IMR-90 (cell line): Measurements from ENCODE around the gene LCE1E. TPM values are rescaled to one million over a fixed set of nuclear protein-coding genes. Genes with fewer than 3 reads are reported as not detected.

ENCODE experiments used
- ATAC-seq: fragments of 200-7000 bp; cut with Tn5 transposase; 2 replicates; pipeline ENCODE4 v1.9.1; 2020; ENCODE audit warnings: low read depth, mild to moderate bottlenecking, moderate library complexity
- BruUV-seq: library from RNA; stranded (reverse); fragments of 400-500 nt; replicated peaks from 2 replicates; lab custom pipeline; 2021; lab: Mats Ljungman, UMichigan
- CTCF ChIA-PET: fragments of 300-600 bp; formaldehyde crosslinking; extraction: SDS; loops from one replicate; lab custom pipeline; 2021; ENCODE audit warnings: antibody characterized with exemption; lab: Yijun Ruan, JAX
- POLR2A ChIA-PET: fragments of 300-600 bp; sonication (Branson Sonifier 250); formaldehyde crosslinking; loops from one replicate; lab custom pipeline; 2022; ENCODE audit warnings: antibody characterized with exemption; ENCODE audit not compliant: unreplicated experiment; lab: Charles Lee
- DNase-seq: peaks from one replicate; pipeline ENCODE4 v3.0.0; 2013
- H2AFZ ChIP-seq: replicated peaks from 2 replicates; pipeline ENCODE3; 2013; ENCODE audit warnings: low read length, mild to moderate bottlenecking; ENCODE audit not compliant: poor library complexity
- H2AK5ac ChIP-seq: 2 replicates; pipeline ENCODE4 v1.6.1; 2013; ENCODE audit warnings: low read depth, low read length, inconsistent platforms
- H2AK9ac ChIP-seq: replicated peaks from 2 replicates; pipeline ENCODE3; 2013; ENCODE audit warnings: mild to moderate bottlenecking, low read depth, low read length, moderate library complexity; ENCODE audit not compliant: poor library complexity
- H2BK120ac ChIP-seq: 2 replicates; pipeline ENCODE4 v1.6.1; 2013; ENCODE audit warnings: low read depth, low read length, inconsistent platforms
- H2BK15ac ChIP-seq: 3 replicates; pipeline ENCODE4 v1.6.1; 2013; ENCODE audit warnings: low read depth, low read length, inconsistent platforms
- H2BK20ac ChIP-seq: 2 replicates; pipeline ENCODE4 v1.6.1; 2013; ENCODE audit warnings: low read depth, mild to moderate bottlenecking, inconsistent platforms, low read length, moderate library complexity
- H2BK5ac ChIP-seq: 2 replicates; pipeline ENCODE4 v1.6.1; 2013; ENCODE audit warnings: mild to moderate bottlenecking, low read depth, low read length, inconsistent platforms; ENCODE audit not compliant: poor library complexity, severe bottlenecking
- H3K14ac ChIP-seq: replicated peaks from 2 replicates; pipeline ENCODE4 v1.6.1; 2013; ENCODE audit warnings: low read depth, low read length, inconsistent platforms
- H3K18ac ChIP-seq: 2 replicates; pipeline ENCODE4 v1.6.1; 2013; ENCODE audit warnings: low read depth, low read length, control low read depth
- H3K23ac ChIP-seq: 2 replicates; pipeline ENCODE4 v1.6.1; 2013; ENCODE audit warnings: low read depth, low read length, inconsistent platforms
- H3K27ac ChIP-seq: 2 replicates; pipeline ENCODE4 v1.5.1; 2013; ENCODE audit warnings: mild to moderate bottlenecking, control low read depth, low read length; ENCODE audit not compliant: insufficient read depth
- H3K27me3 ChIP-seq: 2 replicates; pipeline ENCODE4 v1.6.1; 2013; ENCODE audit warnings: low read length; ENCODE audit not compliant: control insufficient read depth, insufficient read depth
- H3K36me3 ChIP-seq: 2 replicates; pipeline ENCODE4 v1.6.1; 2013; ENCODE audit warnings: low read length, mixed read lengths; ENCODE audit not compliant: control insufficient read depth, insufficient read depth
- H3K4ac ChIP-seq: 2 replicates; pipeline ENCODE4 v1.6.1; 2013; ENCODE audit warnings: low read depth, low read length, inconsistent platforms
- H3K4me1 ChIP-seq: 2 replicates; pipeline ENCODE4 v1.6.1; 2013; ENCODE audit warnings: low read length, mixed read lengths; ENCODE audit not compliant: control insufficient read depth, insufficient read depth
- H3K4me2 ChIP-seq: 2 replicates; pipeline ENCODE4 v1.6.1; 2013; ENCODE audit warnings: low read depth, mild to moderate bottlenecking, control low read depth, low read length, moderate library complexity
- H3K4me3 ChIP-seq: 2 replicates; pipeline ENCODE4 v1.5.1; 2013; ENCODE audit warnings: low read depth, mild to moderate bottlenecking, control low read depth, low read length, moderate library complexity; ENCODE audit not compliant: insufficient read depth
- H3K56ac ChIP-seq: 2 replicates; pipeline ENCODE4 v1.6.1; 2013; ENCODE audit warnings: low read length, inconsistent platforms; ENCODE audit not compliant: insufficient read depth; ENCODE audit errors: extremely low read depth
- H3K79me1 ChIP-seq, 2 experiments: 2 replicates each; pipeline ENCODE4 v1.6.1; 2013; ENCODE audit warnings: low read length in 2 of 2, inconsistent platforms in 1 of 2, low read depth in 1 of 2
- H3K9ac ChIP-seq: 2 replicates; pipeline ENCODE4 v1.6.1; 2013; ENCODE audit warnings: low read depth, low read length, control low read depth
- H3K9me1 ChIP-seq: 2 replicates; pipeline ENCODE4 v1.6.1; 2013; ENCODE audit warnings: low read length, inconsistent platforms; ENCODE audit not compliant: insufficient read depth
- H3K9me3 ChIP-seq: 2 replicates; pipeline ENCODE4 v1.6.1; 2013; ENCODE audit warnings: low read length; ENCODE audit not compliant: control insufficient read depth, insufficient read depth
- H4K20me1 ChIP-seq: 2 replicates; pipeline ENCODE4 v1.6.1; 2013; ENCODE audit warnings: low read length, inconsistent platforms; ENCODE audit not compliant: insufficient read depth
- H4K5ac ChIP-seq: 2 replicates; pipeline ENCODE4 v1.6.1; 2013; ENCODE audit warnings: mild to moderate bottlenecking, low read depth, low read length, control low read depth
- H4K8ac ChIP-seq, 2 experiments: 2 replicates each; pipeline ENCODE4 v1.6.1; 2013; ENCODE audit warnings: low read depth in 2 of 2, low read length in 2 of 2, control low read depth in 1 of 2, inconsistent platforms in 1 of 2
- H4K91ac ChIP-seq: 2 replicates; pipeline ENCODE4 v1.6.1; 2013; ENCODE audit warnings: low read depth, low read length, inconsistent platforms; ENCODE audit not compliant: insufficient read depth
- MAFK ChIP-seq: IDR thresholded peaks from 2 replicates; pipeline ENCODE4 v1.6.1; 2012; ENCODE audit warnings: low read depth, low read length, improper control_type of control experiment
- MXI1 ChIP-seq: IDR thresholded peaks from 2 replicates; pipeline ENCODE4 v1.6.1; 2012; ENCODE audit warnings: low read depth, mild to moderate bottlenecking, low read length, moderate library complexity, borderline replicate concordance
- WGBS, 2 experiments: methylation state at CpG; one replicate each; pipeline versions ENCODE4 v1.1.5 to v1.1.7; 2013; ENCODE audit warnings: missing lambda C conversion rate in 2 of 2; ENCODE audit not compliant: insufficient read length in 1 of 2; ENCODE audit errors: extremely low coverage in 2 of 2; 5-methylcytosine and 5-hydroxymethylcytosine counted together
- dilution Hi-C: fragments of 300-500 bp; cut with HindIII; formaldehyde crosslinking; loops from one replicate; pipeline ENCODE4 v1.14.3; 2018; ENCODE audit warnings: low sequenced_read_pairs; ENCODE audit not compliant: unreplicated experiment
- in situ Hi-C: fragments of 300-500 bp; cut with MboI; formaldehyde crosslinking; loops from 3 replicates; pipeline ENCODE4 v1.14.3; 2019; ENCODE audit warnings: low sequenced_read_pairs, inconsistent platforms, mixed read lengths
- intact Hi-C: fragments of 100-400 bp; cut with micrococcal nuclease; formaldehyde crosslinking; loops from 2 replicates; pipeline ENCODE4 v1.10.0; 2022
- polyA plus RNA-seq, 3 experiments: library from polyadenylated mRNA; depleted of rRNA; stranded (reverse); fragments of >200 nt; gene quantifications; 2 replicates each; pipeline ENCODE4 v1.2.3, GENCODE V29; 2012; ENCODE audit warnings: low replicate concordance in 1 of 3
- total RNA-seq: library from RNA; depleted of rRNA; stranded (reverse); fragments of >200 nt; gene quantifications from 2 replicates; pipeline ENCODE4 v1.2.3, GENCODE V29; 2012

The LCE1E gene
- total and polyA plus RNA-seq, 2 of the 4 experiments (the other 2 are of a cell fraction) = not detected

DNA sequence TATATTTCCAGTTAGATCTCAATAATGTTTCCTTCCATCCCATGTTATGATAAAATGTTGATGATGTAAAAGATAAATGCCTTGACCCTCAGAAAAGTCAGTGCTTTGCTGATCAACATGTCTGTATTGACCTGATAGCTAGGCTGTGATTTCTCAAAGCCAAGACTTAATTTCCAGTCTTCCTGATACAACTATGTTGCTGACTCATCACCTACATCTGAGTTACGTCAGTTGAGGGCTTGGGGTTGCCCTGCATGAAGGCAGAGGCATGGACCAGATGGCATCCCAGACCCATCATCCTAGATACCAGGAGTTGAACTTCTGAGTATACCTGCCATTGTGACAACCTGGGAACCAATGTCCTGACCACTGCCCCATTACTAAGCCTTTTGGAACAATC, 15.3 kb downstream of the LCE1E start:
- H4K91ac ChIP-seq = no peak overlapping the region
- H3K79me1 ChIP-seq = no peaks in the 10 kb centered on the region
- in situ Hi-C loops (no loop called here), dilution Hi-C loops (no loop called here), intact Hi-C loops (no loop called here)
- H3K18ac ChIP-seq = no peak overlapping the region
- no peaks in the 10 kb centered on the region for H3K4me1 ChIP-seq
- H3K9me1 ChIP-seq = no peaks in the 10 kb centered on the region
- H3K14ac ChIP-seq = no peak overlapping the region
- H3K56ac ChIP-seq = no peak overlapping the region
- H3K4me3 ChIP-seq = no peak overlapping the region
- H2BK15ac ChIP-seq = no peak overlapping the region
- no peak overlapping the region for H2AK9ac ChIP-seq
- no peak overlapping the region for H2AFZ ChIP-seq
- H3K9ac ChIP-seq = no peak overlapping the region
- no CpG with 5 or more reads among the region's 1 CpG for WGBS, 2 experiments
- no peak overlapping the region for H3K4me2 ChIP-seq
- no peaks in the 10 kb centered on the region for H3K27me3 ChIP-seq
- H2BK5ac ChIP-seq = no peak overlapping the region
- no peak overlapping the region for H2BK20ac ChIP-seq
- no peaks in the 10 kb centered on the region for H3K36me3 ChIP-seq
- H3K23ac ChIP-seq = no peak overlapping the region
- TF ChIP-seq MXI1 (no peak), MAFK (peak; percentile 45)
- no peak overlapping the region for H2AK5ac ChIP-seq
- H3K9me3 ChIP-seq = no peaks in the 10 kb centered on the region; the same call in 1 of the 2 replicates
- H4K20me1 ChIP-seq = no peaks in the 10 kb centered on the region
- no peak overlapping the region for H3K4ac ChIP-seq
- DNase-seq = no peak
- ChIA-PET CTCF (no interaction called here), POLR2A (no interaction called here)
- no peak overlapping the region for H3K27ac ChIP-seq
- H2BK120ac ChIP-seq = no peak overlapping the region
- no peak overlapping the region for H4K5ac ChIP-seq
- no TSS peak for BruUV-seq
- no peak for ATAC-seq
- H4K8ac ChIP-seq = no peak overlapping the region
